Measurements from ENCODE around the gene MSI2.

Gene MSI2

DNA sequence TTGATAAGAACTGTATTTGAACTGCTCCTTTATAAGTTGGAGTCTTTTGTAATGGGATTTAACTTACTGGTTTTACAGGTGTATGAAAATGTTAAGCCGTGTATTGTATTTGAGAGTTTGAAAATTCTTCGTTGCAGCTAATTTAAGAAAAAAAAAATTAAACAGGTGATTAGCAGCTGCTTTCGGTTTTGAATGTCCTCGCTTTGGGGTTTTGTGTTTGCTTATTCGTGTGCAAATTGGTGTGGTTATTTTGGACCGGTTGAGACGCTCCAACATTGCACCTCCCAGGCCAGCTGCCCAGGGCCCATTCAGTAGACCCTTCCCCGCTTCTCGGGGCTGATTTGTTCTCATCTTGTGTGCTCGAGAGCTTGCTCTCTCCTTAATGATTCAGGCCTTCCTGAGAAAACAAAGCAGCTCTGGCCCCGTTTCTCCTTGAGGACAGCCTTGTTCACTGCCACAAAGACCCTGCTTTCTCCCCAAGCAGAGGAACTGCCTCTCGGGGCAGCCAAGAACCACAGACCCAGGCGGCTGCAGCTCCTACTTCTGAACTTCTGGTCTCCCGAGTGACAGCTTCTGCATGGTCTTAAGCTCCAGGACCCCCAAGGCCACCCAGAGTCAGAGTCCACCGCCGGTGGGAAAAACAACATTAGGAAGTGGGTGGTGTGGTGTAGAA, 100.5 kb downstream of the MSI2 start:
- Histone ChIP-seq H3K36me3 (ENCODE audit: insufficient read depth, low read length) (no peaks in the 10 kb centered on the region), H3K27ac (no peak overlapping the region), H3K9me3 (ENCODE audit: low read depth, low read length) (no peaks in the 10 kb centered on the region), H3K9ac (ENCODE audit: insufficient read length) (no peak overlapping the region), H3K4me3 (no peak overlapping the region)
- TF ChIP-seq POLR2AphosphoS5 (IDR thresholded peaks at IDR 0.05; ENCODE audit: borderline replicate concordance, low read depth, low read length): no peak
- no peak for TF ChIP-seq FOXP2 (optimal IDR thresholded peaks at IDR 0.05; ENCODE audit: control extremely low read depth, extremely low read length, insufficient read depth)
- no peak for TF ChIP-seq EZH2 (IDR thresholded peaks at IDR 0.05)
- DNase-seq (ENCODE audit: low read depth, low spot score): no peak

DNA sequence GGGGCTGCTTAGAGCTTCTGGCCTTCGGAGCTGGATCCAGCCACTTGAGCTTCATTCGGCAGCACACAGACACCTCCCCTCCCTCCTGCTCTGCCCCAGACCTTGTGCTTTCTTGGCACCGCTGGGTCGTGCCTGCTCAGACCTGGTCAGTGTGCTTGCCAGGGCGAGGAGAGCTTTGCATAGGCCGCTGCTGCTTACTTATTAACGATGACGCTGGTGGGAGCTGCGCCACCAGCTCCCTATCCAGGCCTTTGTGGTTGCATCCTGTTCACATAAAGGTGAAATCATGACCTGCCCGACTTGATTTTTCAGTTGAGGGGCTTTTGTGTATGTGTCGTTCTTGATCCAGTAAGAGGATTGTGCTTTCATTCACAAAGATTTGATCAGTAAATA, 101.1 kb downstream of the MSI2 start:
- Histone ChIP-seq H3K9ac (ENCODE audit: insufficient read length) (no peak overlapping the region), H3K9me3 (ENCODE audit: low read depth, low read length) (no peaks in the 10 kb centered on the region), H3K27ac (no peak overlapping the region), H3K4me3 (no peak overlapping the region), H3K36me3 (ENCODE audit: insufficient read depth, low read length) (no peaks in the 10 kb centered on the region)
- TF ChIP-seq POLR2AphosphoS5 (IDR thresholded peaks at IDR 0.05; ENCODE audit: borderline replicate concordance, low read depth, low read length) (no peak), EZH2 (IDR thresholded peaks at IDR 0.05) (no peak), FOXP2 (optimal IDR thresholded peaks at IDR 0.05; ENCODE audit: control extremely low read depth, extremely low read length, insufficient read depth) (no peak)
- no peak for DNase-seq (ENCODE audit: low read depth, low spot score)

DNA sequence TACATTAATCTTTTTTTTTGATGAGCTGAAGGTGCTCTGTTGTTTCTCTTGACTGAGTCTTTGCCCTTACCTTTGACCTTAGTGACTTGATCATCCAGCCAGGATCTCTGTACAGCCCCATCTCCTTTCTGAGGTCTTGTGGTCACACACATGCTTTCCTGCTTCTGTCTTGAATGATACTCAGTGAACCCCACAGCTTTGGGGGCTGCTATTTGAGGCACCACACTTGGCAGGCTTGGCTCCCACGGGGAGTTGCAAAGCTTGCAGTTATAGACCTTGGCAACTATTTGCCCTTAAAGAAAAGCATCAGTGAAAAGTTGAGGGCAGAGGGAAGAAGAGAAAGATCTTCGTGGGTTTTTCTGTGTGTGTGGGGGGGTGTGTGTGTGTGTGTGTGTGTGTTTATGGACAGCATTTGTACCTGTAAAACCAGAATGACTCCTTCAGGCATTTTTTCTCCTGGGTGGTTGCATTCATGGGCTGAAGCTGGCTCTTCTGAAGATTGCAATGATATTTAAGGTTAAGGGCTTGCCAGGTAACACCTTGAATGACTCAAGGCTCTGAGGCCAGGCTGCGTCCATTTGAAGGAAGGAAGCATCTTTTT, 101.6 kb downstream of the MSI2 start:
- no peak for DNase-seq (ENCODE audit: low read depth, low spot score)
- no peaks in the 10 kb centered on the region for H3K36me3 ChIP-seq (ENCODE audit: insufficient read depth, low read length)
- H3K9ac ChIP-seq (ENCODE audit: insufficient read length): no peak overlapping the region
- no peaks in the 10 kb centered on the region for H3K9me3 ChIP-seq (ENCODE audit: low read depth, low read length)
- no peak for TF ChIP-seq POLR2AphosphoS5 (IDR thresholded peaks at IDR 0.05; ENCODE audit: borderline replicate concordance, low read depth, low read length)
- no peak for TF ChIP-seq EZH2 (IDR thresholded peaks at IDR 0.05)
- TF ChIP-seq FOXP2 (optimal IDR thresholded peaks at IDR 0.05; ENCODE audit: control extremely low read depth, extremely low read length, insufficient read depth): no peak
- no peak overlapping the region for H3K27ac ChIP-seq
- H3K4me3 ChIP-seq: no peak overlapping the region

DNA sequence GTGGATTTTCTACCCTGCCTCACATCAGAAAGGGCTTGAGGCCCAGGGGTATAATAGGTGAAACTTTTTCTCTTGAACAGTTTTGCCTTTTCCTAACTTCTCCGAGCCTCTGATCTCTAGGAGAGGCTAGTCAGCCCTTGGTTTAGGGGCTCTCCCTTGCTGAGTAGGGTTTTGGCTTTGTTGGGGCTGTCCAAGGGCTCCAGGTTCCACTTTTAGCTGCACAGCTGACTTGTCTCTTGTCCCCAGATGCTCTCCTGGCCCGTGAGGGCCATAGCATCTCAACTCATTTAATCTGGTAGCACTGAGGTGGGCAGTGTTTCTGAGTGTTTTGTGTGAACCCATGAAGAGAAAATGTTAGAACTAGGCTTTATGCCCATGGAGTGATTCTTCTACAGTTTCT, 103.9 kb downstream of the MSI2 start:
- H3K36me3 ChIP-seq (ENCODE audit: insufficient read depth, low read length): no peaks in the 10 kb centered on the region
- no peak for DNase-seq (ENCODE audit: low read depth, low spot score)
- TF ChIP-seq EZH2 (IDR thresholded peaks at IDR 0.05) (no peak), POLR2AphosphoS5 (IDR thresholded peaks at IDR 0.05; ENCODE audit: borderline replicate concordance, low read depth, low read length) (no peak), FOXP2 (optimal IDR thresholded peaks at IDR 0.05; ENCODE audit: control extremely low read depth, extremely low read length, insufficient read depth) (no peak)
- H3K9me3 ChIP-seq (ENCODE audit: low read depth, low read length): no peaks in the 10 kb centered on the region
- H3K4me3 ChIP-seq: no peak overlapping the region
- H3K27ac ChIP-seq: no peak overlapping the region
- H3K9ac ChIP-seq (ENCODE audit: insufficient read length): no peak overlapping the region

DNA sequence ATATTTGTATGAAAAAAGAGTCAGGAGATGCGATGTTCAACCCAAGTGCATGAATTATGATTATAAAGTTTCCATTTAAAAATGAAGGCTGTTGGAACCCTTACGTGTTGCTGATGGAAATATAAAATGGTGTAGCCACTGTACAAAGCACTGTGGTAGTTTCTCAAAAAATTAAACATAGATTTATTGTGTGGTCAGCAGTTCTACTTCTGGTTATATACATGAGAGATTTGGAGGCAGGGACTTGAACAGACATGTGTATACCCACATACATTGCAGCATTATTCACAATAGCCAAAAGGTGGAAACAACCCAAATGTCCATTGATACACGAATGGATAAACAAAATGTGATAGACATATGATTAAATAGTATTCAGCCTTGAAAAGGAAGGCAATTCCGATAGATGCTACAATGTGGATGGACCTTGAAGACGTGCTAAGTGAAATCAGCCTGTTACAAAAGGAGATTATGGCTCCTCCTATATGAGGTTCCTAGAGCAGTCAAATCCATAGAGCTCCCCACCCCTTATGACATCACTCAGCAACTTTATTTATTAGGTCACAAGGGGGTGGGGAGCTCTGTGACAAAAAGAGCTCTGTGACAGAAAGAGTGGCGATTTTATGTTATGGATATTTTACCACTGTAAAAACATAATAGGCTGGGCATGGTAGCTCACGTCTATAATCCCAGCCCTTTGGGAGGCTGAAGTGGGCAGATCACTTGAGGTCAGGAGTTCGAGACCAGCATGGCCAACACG, 106.7 kb downstream of the MSI2 start:
- no peaks in the 10 kb centered on the region for H3K36me3 ChIP-seq (ENCODE audit: insufficient read depth, low read length)
- no peak overlapping the region for H3K4me3 ChIP-seq
- TF ChIP-seq FOXP2 (optimal IDR thresholded peaks at IDR 0.05; ENCODE audit: control extremely low read depth, extremely low read length, insufficient read depth): no peak
- TF ChIP-seq POLR2AphosphoS5 (IDR thresholded peaks at IDR 0.05; ENCODE audit: borderline replicate concordance, low read depth, low read length): no peak
- TF ChIP-seq EZH2 (IDR thresholded peaks at IDR 0.05): no peak
- DNase-seq (ENCODE audit: low read depth, low spot score): no peak
- no peaks in the 10 kb centered on the region for H3K9me3 ChIP-seq (ENCODE audit: low read depth, low read length)
- H3K27ac ChIP-seq: no peak overlapping the region
- H3K9ac ChIP-seq (ENCODE audit: insufficient read length): no peak overlapping the region

DNA sequence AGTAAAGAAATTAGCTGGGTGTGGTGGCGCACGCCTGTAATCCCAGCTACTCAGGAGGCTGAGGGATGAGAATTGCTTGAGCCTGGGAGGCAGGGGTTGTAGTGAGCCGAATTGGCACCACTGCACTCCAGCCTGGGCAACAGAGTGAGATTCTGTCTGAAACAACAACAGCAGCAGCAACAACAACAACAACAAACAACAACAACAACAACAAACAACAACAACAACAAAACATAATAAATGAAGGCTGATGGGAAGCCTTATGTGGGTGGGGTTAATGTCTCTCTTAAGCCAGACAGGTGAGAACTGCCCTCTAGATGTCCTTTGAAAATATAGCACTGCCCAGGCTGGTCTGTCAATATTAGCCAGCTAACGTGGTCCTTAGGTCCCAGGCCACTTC, 107.3 kb downstream of the MSI2 start:
- TF ChIP-seq POLR2AphosphoS5 (IDR thresholded peaks at IDR 0.05; ENCODE audit: borderline replicate concordance, low read depth, low read length) (no peak), FOXP2 (optimal IDR thresholded peaks at IDR 0.05; ENCODE audit: control extremely low read depth, extremely low read length, insufficient read depth) (no peak), EZH2 (IDR thresholded peaks at IDR 0.05) (no peak)
- Histone ChIP-seq H3K36me3 (ENCODE audit: insufficient read depth, low read length) (no peaks in the 10 kb centered on the region), H3K27ac (no peak overlapping the region), H3K4me3 (no peak overlapping the region), H3K9me3 (ENCODE audit: low read depth, low read length) (no peaks in the 10 kb centered on the region), H3K9ac (ENCODE audit: insufficient read length) (no peak overlapping the region)
- DNase-seq (ENCODE audit: low read depth, low spot score): no peak

DNA sequence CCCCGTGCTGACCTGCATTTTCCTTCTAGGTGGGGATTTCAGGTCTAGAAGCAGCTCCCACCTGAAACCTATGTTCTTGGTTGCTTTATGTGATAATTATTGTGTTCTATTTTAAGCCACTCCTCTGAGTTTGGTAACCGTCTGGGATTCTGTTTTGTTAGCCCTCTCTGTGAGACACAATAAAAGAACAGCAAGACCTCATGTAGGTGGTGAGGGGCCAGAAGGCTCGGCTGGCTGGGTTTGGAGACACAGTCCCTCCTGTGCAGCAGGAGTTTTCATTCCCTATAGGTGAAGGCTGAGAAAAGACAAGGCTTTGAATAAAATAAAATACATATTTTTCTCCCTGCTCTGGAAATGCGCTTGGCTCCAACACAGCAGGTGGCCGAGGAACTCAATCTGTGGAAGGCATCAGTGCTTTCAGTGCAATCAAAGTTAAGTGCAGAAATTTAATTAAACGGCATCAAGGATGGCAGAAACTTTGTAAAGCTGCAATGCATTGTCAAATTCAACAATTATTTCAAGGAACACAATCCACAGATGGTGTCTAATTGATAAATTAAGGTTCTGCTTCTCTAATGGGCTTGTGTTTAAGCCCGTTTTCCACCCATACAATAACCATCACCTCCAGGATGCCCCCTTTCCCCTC, 107.8 kb downstream of the MSI2 start:
- Histone ChIP-seq H3K27ac (no peak overlapping the region), H3K36me3 (ENCODE audit: insufficient read depth, low read length) (no peaks in the 10 kb centered on the region), H3K4me3 (no peak overlapping the region), H3K9ac (ENCODE audit: insufficient read length) (no peak overlapping the region), H3K9me3 (ENCODE audit: low read depth, low read length) (no peaks in the 10 kb centered on the region)
- no peak for DNase-seq (ENCODE audit: low read depth, low spot score)
- TF ChIP-seq FOXP2 (optimal IDR thresholded peaks at IDR 0.05; ENCODE audit: control extremely low read depth, extremely low read length, insufficient read depth): no peak
- no peak for TF ChIP-seq EZH2 (IDR thresholded peaks at IDR 0.05)
- no peak for TF ChIP-seq POLR2AphosphoS5 (IDR thresholded peaks at IDR 0.05; ENCODE audit: borderline replicate concordance, low read depth, low read length)

DNA sequence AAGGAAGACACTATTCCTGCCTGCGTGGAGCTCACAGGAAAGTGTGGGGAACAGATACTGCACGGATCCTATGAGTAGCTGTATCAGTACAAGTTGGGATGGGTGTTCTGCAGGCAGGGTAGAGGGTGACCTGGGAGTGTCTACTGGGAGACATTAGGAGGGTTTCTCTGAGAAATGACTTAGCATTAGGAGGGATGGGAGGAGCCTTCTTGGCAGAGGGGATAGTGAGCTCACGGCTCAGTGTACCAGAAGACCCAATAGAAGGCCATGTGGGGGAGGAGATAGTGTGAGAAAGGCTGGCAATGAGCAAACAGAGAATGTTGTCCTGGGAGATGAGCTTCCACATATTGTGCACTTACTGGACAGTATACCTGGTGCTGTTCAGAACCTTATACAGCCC, 109.1 kb downstream of the MSI2 start:
- Histone ChIP-seq H3K4me3 (no peak overlapping the region), H3K9me3 (ENCODE audit: low read depth, low read length) (no peaks in the 10 kb centered on the region), H3K9ac (ENCODE audit: insufficient read length) (no peak overlapping the region), H3K36me3 (ENCODE audit: insufficient read depth, low read length) (no peaks in the 10 kb centered on the region), H3K27ac (no peak overlapping the region)
- DNase-seq (ENCODE audit: low read depth, low spot score): no peak
- TF ChIP-seq EZH2 (IDR thresholded peaks at IDR 0.05): no peak
- no peak for TF ChIP-seq POLR2AphosphoS5 (IDR thresholded peaks at IDR 0.05; ENCODE audit: borderline replicate concordance, low read depth, low read length)
- no peak for TF ChIP-seq FOXP2 (optimal IDR thresholded peaks at IDR 0.05; ENCODE audit: control extremely low read depth, extremely low read length, insufficient read depth)

All from SK-N-MC (cell line).